H1 (cell line): ENCODE results near the gene GPR18. TPM values are rescaled to one million over a fixed set of nuclear protein-coding genes. Genes with fewer than 3 reads are reported as not detected.

Source experiments
- CTCF ChIA-PET: fragments of 300-600 bp; sonication (Branson Sonifier 250); formaldehyde crosslinking; loops from one replicate; lab custom pipeline; 2021; ENCODE audit not compliant: partially characterized antibody; lab: Charles Lee
- POLR2A ChIA-PET: fragments of 300-600 bp; sonication (Branson Sonifier 250); formaldehyde crosslinking; loops from one replicate; lab custom pipeline; 2021; ENCODE audit warnings: inconsistent platforms; ENCODE audit not compliant: partially characterized antibody; lab: Charles Lee
- DNase-seq, 2 experiments: peaks; one replicate each; pipeline versions ENCODE4 v3.0.0 to v3.0.0-alpha.2; 2010 to 2022; ENCODE audit warnings: low spot score in 2 of 2, low read depth in 1 of 2, mixed read lengths in 1 of 2
- FAIRE-seq: peaks from 2 replicates; lab custom pipeline; 2011; peaks lifted over from hg19 to GRCh38; lab: Jason Lieb, UNC
- H2AFZ ChIP-seq: 2 replicates; pipeline ENCODE4 v1.8.1; 2012; ENCODE audit warnings: low read length, inconsistent platforms
- H2AK5ac ChIP-seq: 2 replicates; pipeline ENCODE4 v1.6.1; 2013; ENCODE audit warnings: low read depth, low read length
- H2BK120ac ChIP-seq: replicated peaks from 2 replicates; pipeline ENCODE3; 2013; ENCODE audit warnings: low read depth, low read length, inconsistent platforms
- H2BK12ac ChIP-seq: 2 replicates; pipeline ENCODE4 v1.6.1; 2013; ENCODE audit warnings: low read depth, low read length
- H2BK15ac ChIP-seq: 2 replicates; pipeline ENCODE4 v1.6.1; 2013; ENCODE audit warnings: low read length
- H2BK20ac ChIP-seq: 2 replicates; pipeline ENCODE4 v1.6.1; 2013; ENCODE audit warnings: low read length
- H2BK5ac ChIP-seq: 2 replicates; pipeline ENCODE4 v1.6.1; 2013; ENCODE audit warnings: low read depth, low read length
- H3K14ac ChIP-seq: 2 replicates; pipeline ENCODE4 v1.6.1; 2013; ENCODE audit warnings: inconsistent platforms; ENCODE audit not compliant: insufficient read length
- H3K18ac ChIP-seq: 2 replicates; pipeline ENCODE4 v1.6.1; 2013; ENCODE audit warnings: low read length; ENCODE audit errors: extremely low read depth
- H3K23ac ChIP-seq: 2 replicates; pipeline ENCODE4 v1.6.1; 2013; ENCODE audit warnings: inconsistent platforms; ENCODE audit not compliant: insufficient read length
- H3K23me2 ChIP-seq: 2 replicates; pipeline ENCODE4 v1.6.1; 2013; ENCODE audit warnings: low read depth, low read length
- H3K27ac ChIP-seq: 2 replicates; pipeline ENCODE4 v1.6.1; 2011; ENCODE audit warnings: low read depth, low read length, inconsistent platforms
- H3K27me3 ChIP-seq, 4 experiments: replicated peaks in 1 of 4; 1 replicate in 1 of 4; 2 replicates in 3 of 4; pipeline versions ENCODE4 v1.6.1 to v1.8.1; 2011 to 2013; ENCODE audit warnings: low read length in 3 of 4, mild to moderate bottlenecking in 3 of 4, inconsistent platforms in 2 of 4, mixed read lengths in 2 of 4, moderate library complexity in 1 of 4; ENCODE audit not compliant: control insufficient read depth in 3 of 4, insufficient read depth in 3 of 4; ENCODE audit errors: extremely low read depth in 1 of 4
- H3K36me3 ChIP-seq, 4 experiments: 2 replicates each; pipeline versions ENCODE4 v1.6.1 to v1.8.1; 2011 to 2013; ENCODE audit warnings: mild to moderate bottlenecking in 4 of 4, low read length in 3 of 4, moderate library complexity in 2 of 4, control low read depth in 1 of 4, inconsistent platforms in 1 of 4; ENCODE audit not compliant: insufficient read depth in 4 of 4, control insufficient read depth in 2 of 4
- H3K4ac ChIP-seq: replicated peaks from 2 replicates; pipeline ENCODE3; 2013; ENCODE audit warnings: low read length, low read depth, mixed read lengths, inconsistent platforms; ENCODE audit not compliant: insufficient read length
- H3K4me1 ChIP-seq, 4 experiments: replicated peaks in 1 of 4; 1 replicate in 1 of 4; 2 replicates in 3 of 4; pipeline versions ENCODE4 v1.6.1 to v1.8.1; 2011 to 2013; ENCODE audit warnings: low read length in 3 of 4, inconsistent platforms in 2 of 4, mixed read lengths in 1 of 4; ENCODE audit not compliant: insufficient read depth in 4 of 4, control insufficient read depth in 3 of 4
- H3K4me2 ChIP-seq, 2 experiments: 2 replicates each; pipeline versions ENCODE4 v1.6.1 to v1.8.1; 2011 to 2013; ENCODE audit warnings: low read depth in 2 of 2, low read length in 2 of 2, control low read depth in 1 of 2, inconsistent platforms in 1 of 2, mild to moderate bottlenecking in 1 of 2; ENCODE audit not compliant: insufficient read depth in 1 of 2
- H3K4me3 ChIP-seq, 4 experiments: fragments of 200-600, 300-600 bp in 1 of 4; sonication (generic), shearing (Covaris generic), sonication (Bioruptor Twin) in 1 of 4; 2 replicates each; pipeline versions ENCODE4 v1.5.1 to v1.8.1; 2011 to 2016; ENCODE audit warnings: low read length in 4 of 4, low read depth in 3 of 4, control low read depth in 2 of 4, inconsistent platforms in 2 of 4, mild to moderate bottlenecking in 2 of 4, mixed read lengths in 1 of 4, moderate library complexity in 1 of 4; ENCODE audit not compliant: insufficient read depth in 2 of 4; ENCODE audit errors: extremely low read depth in 1 of 4
- H3K56ac ChIP-seq: replicated peaks from 2 replicates; pipeline ENCODE3; 2013; ENCODE audit warnings: low read depth, mild to moderate bottlenecking, mixed read lengths, low read length, inconsistent platforms; ENCODE audit not compliant: insufficient read length
- H3K79me1 ChIP-seq: 2 replicates; pipeline ENCODE4 v1.6.1; 2013; ENCODE audit warnings: low read depth, low read length, control low read depth
- H3K79me2 ChIP-seq, 2 experiments: 2 replicates each; pipeline versions ENCODE4 v1.6.1 to v1.8.1; 2012 to 2013; ENCODE audit warnings: low read length in 2 of 2, mild to moderate bottlenecking in 2 of 2, inconsistent platforms in 1 of 2; ENCODE audit not compliant: insufficient read depth in 2 of 2, control insufficient read depth in 1 of 2
- H3K9ac ChIP-seq, 4 experiments: replicated peaks in 1 of 4; 1 replicate in 1 of 4; 2 replicates in 3 of 4; pipeline versions ENCODE4 v1.6.1 to v1.8.1; 2011 to 2013; ENCODE audit warnings: low read depth in 3 of 4, low read length in 3 of 4, control low read depth in 2 of 4, mild to moderate bottlenecking in 2 of 4, moderate library complexity in 2 of 4, inconsistent platforms in 1 of 4; ENCODE audit errors: extremely low read depth in 1 of 4
- H3K9me3 ChIP-seq, 2 experiments: 2 replicates each; pipeline versions ENCODE4 v1.6.1 to v1.8.1; 2012 to 2013; ENCODE audit warnings: mild to moderate bottlenecking in 2 of 2, moderate library complexity in 2 of 2, control low read depth in 1 of 2, inconsistent platforms in 1 of 2, low read depth in 1 of 2, low read length in 1 of 2, mixed read lengths in 1 of 2; ENCODE audit not compliant: insufficient read depth in 2 of 2
- H4K20me1 ChIP-seq, 2 experiments: replicated peaks in 1 of 2; 2 replicates each; pipeline versions ENCODE3 to v1.8.1; 2011 to 2013; ENCODE audit warnings: inconsistent platforms in 2 of 2, low read length in 2 of 2, mild to moderate bottlenecking in 1 of 2; ENCODE audit not compliant: insufficient read depth in 2 of 2, control insufficient read depth in 1 of 2
- H4K5ac ChIP-seq: 2 replicates; pipeline ENCODE4 v1.6.1; 2013; ENCODE audit warnings: low read length, low read depth, mixed read lengths, inconsistent platforms; ENCODE audit not compliant: insufficient read length
- H4K8ac ChIP-seq: 2 replicates; pipeline ENCODE4 v1.8.0; 2013; ENCODE audit warnings: mild to moderate bottlenecking, moderate library complexity, low read length, inconsistent platforms; ENCODE audit not compliant: insufficient read depth; ENCODE audit errors: extremely low read depth
- H4K91ac ChIP-seq: replicated peaks from 2 replicates; pipeline ENCODE3; 2013; ENCODE audit warnings: low read length, mixed read lengths, inconsistent platforms; ENCODE audit not compliant: insufficient read length
- ASH2L ChIP-seq: fragments of 200-600, 300-600 bp; sonication (generic); IDR thresholded peaks from one replicate; pipeline ENCODE4 v1.7.1; 2017; ENCODE audit warnings: low read length
- BACH1 ChIP-seq: IDR thresholded peaks from 2 replicates; pipeline ENCODE4 v1.6.1; 2012; ENCODE audit warnings: low read length, improper control_type of control experiment
- EP300 ChIP-seq, 2 experiments: IDR thresholded peaks; 1 replicate in 1 of 2; 2 replicates in 1 of 2; pipeline ENCODE4 v1.6.1; 2011 to 2012; ENCODE audit warnings: low read depth in 2 of 2, low read length in 2 of 2, mild to moderate bottlenecking in 2 of 2, borderline replicate concordance in 1 of 2, inconsistent platforms in 1 of 2, moderate library complexity in 1 of 2
- GTF2F1 ChIP-seq: IDR thresholded peaks from 2 replicates; pipeline ENCODE4 v1.6.1; 2012; ENCODE audit warnings: low read depth, low read length, improper control_type of control experiment, borderline replicate concordance
- HDAC6 ChIP-seq: IDR thresholded peaks from one replicate; pipeline ENCODE4 v1.7.1; 2012; ENCODE audit warnings: low read depth, mild to moderate bottlenecking, inconsistent platforms, low read length, moderate library complexity
- KDM1A ChIP-seq: fragments of 200-600, 300-600 bp; sonication (generic); IDR thresholded peaks from 2 replicates; pipeline ENCODE4 v1.7.1; 2016; ENCODE audit warnings: mild to moderate bottlenecking, low read length, borderline replicate concordance
- NRF1 ChIP-seq: IDR thresholded peaks from 2 replicates; pipeline ENCODE4 v1.6.1; 2011; ENCODE audit warnings: mild to moderate bottlenecking, low read depth, low read length, improper control_type of control experiment
- PHF8 ChIP-seq: fragments of 200-600 bp; sonication (generic); conservative IDR thresholded peaks from 2 replicates; pipeline ENCODE4 v1.7.1; 2012; ENCODE audit warnings: low read depth, mild to moderate bottlenecking, inconsistent platforms, low read length, moderate library complexity
- TAF1 ChIP-seq: IDR thresholded peaks from 2 replicates; pipeline ENCODE4 v1.6.1; 2011; ENCODE audit warnings: mild to moderate bottlenecking, low read depth, low read length
- TAF7 ChIP-seq: optimal IDR thresholded peaks from 2 replicates; pipeline ENCODE3; 2011; ENCODE audit warnings: low read depth, mild to moderate bottlenecking, inconsistent platforms, low read length, moderate library complexity, borderline replicate concordance
- TEAD4 ChIP-seq: IDR thresholded peaks from 2 replicates; pipeline ENCODE4 v1.6.1; 2012; ENCODE audit warnings: low read depth, low read length, inconsistent platforms, mixed read lengths
- USF2 ChIP-seq: IDR thresholded peaks from 2 replicates; pipeline ENCODE4 v1.6.1; 2011; ENCODE audit warnings: low read length, improper control_type of control experiment
- WGBS, 2 experiments: shearing (Covaris generic) in 1 of 2; methylation state at CpG; one replicate each; pipeline versions ENCODE4 v1.1.6 to v1.1.7; 2013 to 2015; ENCODE audit warnings: low lambda C conversion rate in 2 of 2, mixed read lengths in 2 of 2, inconsistent platforms in 1 of 2, low coverage in 1 of 2, missing lambda C conversion rate in 1 of 2; ENCODE audit not compliant: insufficient replicate concordance in 2 of 2, insufficient coverage in 1 of 2, insufficient read length in 1 of 2; ENCODE audit errors: extremely low coverage in 1 of 2, missing lambda C conversion rate in 1 of 2; 5-methylcytosine and 5-hydroxymethylcytosine counted together
- polyA plus RNA-seq, 7 experiments: library from polyadenylated mRNA; depleted of rRNA in 3 of 7; stranded (reverse) in 5 of 7; unstranded in 2 of 7; fragments of >200 nt in 5 of 7; fragments of 200-250 nt in 2 of 7; gene quantifications; 1 replicate in 5 of 7; 2 replicates in 1 of 7; 4 replicates in 1 of 7; pipeline versions ENCODE4 v1.2.1 to v1.2.3, GENCODE V29; 2011 to 2013; ENCODE audit warnings: missing spikeins in 2 of 7, mixed read lengths in 2 of 7
- total RNA-seq: library from RNA; stranded (reverse); fragmentation: NEBNext Ultra II Directional; extraction: Animal tissue kit (Norgen Biotek cat#: 25700); gene quantifications from 2 replicates; pipeline ENCODE4 v1.2.1, GENCODE V29; 2021

The GPR18 gene
- total and polyA plus RNA-seq, 2 of the 8 experiments (the other 6 are each of a cell fraction or from before 2014, with no cell fraction given): not detected

GRCh38 chr13:99301056-99301838 lies 43.1 kb upstream of the GPR18 start:
- no peak overlapping the region for H4K5ac ChIP-seq
- no peak overlapping the region for H3K9ac ChIP-seq
- no peak overlapping the region for H2BK120ac ChIP-seq
- no peak for DNase-seq
- H2AFZ ChIP-seq: no peak overlapping the region
- H3K23me2 ChIP-seq: no peaks in the 10 kb centered on the region
- H3K36me3 ChIP-seq: no peaks in the 10 kb centered on the region
- H3K4me1 ChIP-seq: no peaks in the 10 kb centered on the region; a peak in 1 of 7 replicates
- no peak overlapping the region for H2BK20ac ChIP-seq
- no peak overlapping the region for H3K4ac ChIP-seq
- 91% methylated on average over 7 of the region's 7 CpGs; no CpG with 5 or more reads in 1 of the 2 experiments for WGBS, 2 experiments
- H3K27ac ChIP-seq: no peak overlapping the region
- H3K79me2 ChIP-seq: no peaks in the 10 kb centered on the region
- CTCF ChIA-PET: interaction anchor here (0.8 to 2.0 kb wide), 3 partner anchors 8 to 66 kb away, joined by 3 to 6 read pairs (median 3); no protein-coding TSS in a partner anchor
- FAIRE-seq: no peak
- no peak overlapping the region for H3K23ac ChIP-seq
- no peak overlapping the region for H2AK5ac ChIP-seq
- no peak overlapping the region for H4K91ac ChIP-seq
- H3K18ac ChIP-seq: no peak overlapping the region
- no peak overlapping the region for H2BK5ac ChIP-seq
- no peak overlapping the region for H2BK12ac ChIP-seq
- H3K9me3 ChIP-seq: no peaks in the 10 kb centered on the region
- H3K4me2 ChIP-seq: no peak overlapping the region
- peaks cover 3 to 5% of the 10 kb centered on the region in 2 experiments for H4K20me1 ChIP-seq
- H2BK15ac ChIP-seq: no peak overlapping the region
- no peak overlapping the region for H3K4me3 ChIP-seq
- H3K14ac ChIP-seq: no peak overlapping the region
- H3K27me3 ChIP-seq: no peaks in the 10 kb centered on the region
- no peak overlapping the region for H3K56ac ChIP-seq
- POLR2A ChIA-PET: no interaction called here
- no peaks in the 10 kb centered on the region for H3K79me1 ChIP-seq
- H4K8ac ChIP-seq: no peak overlapping the region
- TF ChIP-seq ASH2L (no peak), EP300 (IDR thresholded peaks at IDR 0.05; ENCODE audit: borderline replicate concordance in 1 of 2, low read depth in 2 of 2, low read length in 2 of 2) (no peak), PHF8 (no peak), GTF2F1 (no peak), HDAC6 (no peak), TEAD4 (no peak), TAF7 (no peak), TAF1 (no peak), USF2 (no peak), KDM1A (no peak), NRF1 (no peak), BACH1 (no peak)
